Adrenal gland (tissue), 12 donors: ENCODE measurements around the gene TMEM234. TPM values are rescaled to one million over a fixed set of nuclear protein-coding genes. Genes with fewer than 3 reads are reported as not detected.

ENCODE experiments used
- DNase-seq, 7 donors: peaks; one replicate each; pipeline ENCODE4 v3.0.0-alpha.2; 2019 to 2020
- H3K27ac ChIP-seq, 5 donors: fragments of 200-600 bp; sonication (generic) in 4 of 5; 1 replicate in 3 of 5; 2 replicates in 2 of 5; pipeline versions ENCODE4 v1.5.1 to v1.8.0; 2016 to 2020; ENCODE audit warnings: mild to moderate bottlenecking in 1 of 5
- H3K27me3 ChIP-seq: fragments of 200-600 bp; 2 replicates; pipeline ENCODE4 v1.8.0; 2021
- H3K36me3 ChIP-seq, 2 donors: fragments of 200-600 bp; replicated peaks in 1 of 2; 1 replicate in 1 of 2; 2 replicates in 1 of 2; pipeline versions ENCODE4 v1.5.1 to v1.8.0; 2018 to 2022
- H3K4me1 ChIP-seq, 2 donors: fragments of 200-600 bp; replicated peaks in 1 of 2; 1 replicate in 1 of 2; 2 replicates in 1 of 2; pipeline versions ENCODE4 v1.5.1 to v1.8.0; 2018 to 2021
- H3K4me3 ChIP-seq, 4 donors: fragments of 200-600 bp; sonication (generic) in 3 of 4; one replicate each; pipeline ENCODE4 v1.5.1; 2016 to 2018
- H3K9me3 ChIP-seq, 3 donors: fragments of 200-600 bp; sonication (generic) in 1 of 3; replicated peaks in 1 of 3; 1 replicate in 2 of 3; 2 replicates in 1 of 3; pipeline versions ENCODE4 v1.5.1 to v1.8.0; 2016 to 2021
- CTCF ChIP-seq, 6 experiments: fragments of 450-650 bp in 4 of 6; fragments of 200-600 bp in 2 of 6; sonication (generic) in 1 of 6; IDR thresholded peaks; 1 replicate in 5 of 6; 2 replicates in 1 of 6; pipeline versions ENCODE4 v1.5.1 to v1.8.0; 2016 to 2021; ENCODE audit warnings: antibody characterized with exemption in 6 of 6, mild to moderate bottlenecking in 2 of 6, moderate library complexity in 1 of 6
- POLR2A ChIP-seq, 2 donors: fragments of 450-650 bp; IDR thresholded peaks; one replicate each; pipeline ENCODE4 v1.6.1; 2017; ENCODE audit warnings: antibody characterized with exemption in 2 of 2, mild to moderate bottlenecking in 2 of 2, moderate library complexity in 1 of 2
- WGBS, 4 donors: extraction: QIAGEN DNeasy Blood & Tissue Kit in 2 of 4; methylation state at CpG; one replicate each; pipeline versions ENCODE4 v1.1.5 to v1.1.7; 2013 to 2017; 5-methylcytosine and 5-hydroxymethylcytosine counted together
- intact Hi-C, 2 donors: fragments of 100-400 bp; cut with DNase I; formaldehyde crosslinking; loops; one replicate each; pipeline versions ENCODE4 v1.14.1 to v1.15.0; 2022 to 2023
- polyA plus RNA-seq, 3 donors: library from polyadenylated mRNA; stranded (reverse); fragments of 200-250 nt in 2 of 3; fragments of 350-450 nt in 1 of 3; fragmentation: Illumina TruSeq in 1 of 3; extraction: RNeasy Lipid Tissue Mini Kit (QIAGEN cat#74804) in 1 of 3; gene quantifications; one replicate each; pipeline ENCODE4 v1.2.3, GENCODE V29; 2013 to 2014
- total RNA-seq, 9 donors: library from RNA; depleted of rRNA in 4 of 9; stranded (reverse); fragments of >200 nt in 4 of 9; fragments of 120-200 nt in 1 of 9; fragmentation: NEBNext Ultra II Directional in 1 of 9; extraction: Animal tissue kit (Norgen Biotek cat#: 25700) in 1 of 9; gene quantifications; one replicate each; pipeline versions ENCODE4 v1.1.0 to v1.2.4, GENCODE V29; 2013 to 2023
- donor health status: healthy with polysubstance abuse.
- donor health status: Bipolar disorder and iron deficiency.
- donor health status: DM: yes; HTN: yes; CAD: no.
- donor health status: DM: no; HTN: no; CAD: no.
- donor health status: DM: no; HTN: no; CAD: no.
- donor health status: DM: yes; HTN: yes; CAD: no.

TMEM234 gene
- total and polyA plus RNA-seq, 12 donors, result 2.1 to 57.7 (median 18.1) TPM

- Histone ChIP-seq H3K36me3 (no peaks in the 10 kb centered on the region), H3K9me3 (no peaks in the 10 kb centered on the region), H3K27me3 (no peaks in the 10 kb centered on the region), H3K27ac (peak overlapping the region in 4 of 5 donors; percentile 32 to 89 (median 60)), H3K4me3 (no peak overlapping the region), H3K4me1 (peaks cover 0 to 19% of the 10 kb centered on the region in 2 donors)
- peak; percentile 80 to 95 (median 93) for DNase-seq
- TF ChIP-seq CTCF (IDR thresholded peaks at IDR 0.05) (peak; percentile 73 to 92 (median 80)), POLR2A (IDR thresholded peaks at IDR 0.05) (no peak)
- 12 to 26% (median 16%) methylated on average over 9 to 31 of the region's 31 CpGs for WGBS, 4 donors
- intact Hi-C loops, result loop anchor here in 1 of 2 donors (5.0 kb wide), 1 partner anchor 46 kb away; the partner anchor contains the start of gene CCDC28B
Measured at GRCh38 chr1:32247983-32248889, 26.1 kb upstream of the TMEM234 start.

- 72 to 97% (median 82%) methylated on average over 4 to 12 of the region's 12 CpGs for WGBS, 4 donors
- TF ChIP-seq POLR2A (IDR thresholded peaks at IDR 0.05) (no peak), CTCF (IDR thresholded peaks at IDR 0.05) (no peak)
- no peak for DNase-seq
- Histone ChIP-seq H3K27me3 (no peaks in the 10 kb centered on the region), H3K9me3 (no peaks in the 10 kb centered on the region), H3K36me3 (no peaks in the 10 kb centered on the region), H3K4me3 (no peak overlapping the region), H3K27ac (peak overlapping the region in 4 of 5 donors; percentile 32 to 89 (median 60)), H3K4me1 (peaks cover 1 to 23% of the 10 kb centered on the region in 2 donors)
- intact Hi-C loops, result loop anchor here in 1 of 2 donors (5.0 kb wide), 1 partner anchor 45 kb away; the partner anchor contains the start of gene CCDC28B
Measured at GRCh38 chr1:32247452-32247851, 25.3 kb upstream of the TMEM234 start.

- DNase-seq, result peak in 6 of 7 donors; percentile 48 to 81 (median 63)
- 47 to 72% (median 60%) methylated on average over 2 to 3 of the region's 3 CpGs for WGBS, 4 donors
- intact Hi-C loops, result loop anchor here in 1 of 2 donors (5.0 kb wide), 1 partner anchor 45 kb away; the partner anchor contains the start of gene CCDC28B
- H3K9me3 ChIP-seq, result no peaks in the 10 kb centered on the region
- H3K4me3 ChIP-seq, result no peak within 1 kb of the TSS
- TF ChIP-seq POLR2A (IDR thresholded peaks at IDR 0.05) (no peak), CTCF (IDR thresholded peaks at IDR 0.05) (no peak)
- no peaks in the 10 kb centered on the region for H3K36me3 ChIP-seq
- peak within 1 kb of the TSS in 4 of 5 donors; percentile 32 to 89 (median 60) for H3K27ac ChIP-seq
- no peaks in the 10 kb centered on the region for H3K27me3 ChIP-seq
- peaks cover 7 to 28% of the 10 kb centered on the region in 2 donors for H3K4me1 ChIP-seq
Measured at GRCh38 chr1:32246888-32247273, 24.7 kb upstream of the TMEM234 start, which contains the start of gene FAM167B. FAM167B (plus strand) TSS chr1:32247222; CDS start chr1:32247422, 200 bp downstream.

GRCh38 chr1:32242341-32242851 lies 20.2 kb upstream of the TMEM234 start:
- Histone ChIP-seq H3K27ac (peak overlapping the region in 2 of 5 donors; percentile 46 to 92), H3K27me3 (no peaks in the 10 kb centered on the region), H3K36me3 (no peaks in the 10 kb centered on the region), H3K4me1 (peaks cover 12 to 33% of the 10 kb centered on the region in 2 donors), H3K4me3 (peak overlapping the region in 1 of 4 donors; percentile 13), H3K9me3 (no peaks in the 10 kb centered on the region)
- WGBS, 4 donors, result 27 to 35% (median 34%) methylated on average over 6 to 7 of the region's 7 CpGs
- TF ChIP-seq POLR2A (IDR thresholded peaks at IDR 0.05), result no peak
- no peak for TF ChIP-seq CTCF (IDR thresholded peaks at IDR 0.05)
- DNase-seq, result peak in 1 of 7 donors; percentile 31
- intact Hi-C loops, result no loop called here
